IPS-20b (cell line): ENCODE measurements around the gene PCSK9.

Experiments
- H3K27ac ChIP-seq: one replicate; pipeline ENCODE4 v1.5.1; 2013; ENCODE audit warnings: low read length
- H3K27me3 ChIP-seq: 2 replicates; pipeline ENCODE4 v1.6.1; 2013; ENCODE audit warnings: mild to moderate bottlenecking, low read length, inconsistent platforms; ENCODE audit not compliant: insufficient read depth
- H3K36me3 ChIP-seq: 2 replicates; pipeline ENCODE4 v1.6.1; 2013; ENCODE audit warnings: low read depth, mild to moderate bottlenecking, inconsistent platforms, low read length, moderate library complexity; ENCODE audit not compliant: insufficient read depth
- H3K4me1 ChIP-seq: 2 replicates; pipeline ENCODE4 v1.6.1; 2013; ENCODE audit warnings: mild to moderate bottlenecking, control low read depth, inconsistent platforms, low read length, moderate library complexity; ENCODE audit not compliant: insufficient read depth
- H3K4me3 ChIP-seq: 2 replicates; pipeline ENCODE4 v1.5.1; 2013; ENCODE audit warnings: mild to moderate bottlenecking, low read length, inconsistent platforms
- H3K9ac ChIP-seq: 2 replicates; pipeline ENCODE4 v1.6.1; 2013; ENCODE audit warnings: low read depth, mild to moderate bottlenecking, inconsistent platforms, low read length, moderate library complexity
- H3K9me3 ChIP-seq: 2 replicates; pipeline ENCODE4 v1.6.1; 2013; ENCODE audit warnings: mild to moderate bottlenecking, low read depth, low read length, inconsistent platforms; ENCODE audit not compliant: insufficient read depth

PCSK9 gene

GRCh38 chr1:55073187-55073916 is 34.0 kb downstream of the PCSK9 start:
- Histone ChIP-seq H3K9ac (no peak overlapping the region), H3K27ac (no peak overlapping the region), H3K4me3 (no peak overlapping the region), H3K36me3 (peaks cover 95% of the 10 kb centered on the region), H3K4me1 (no peaks in the 10 kb centered on the region), H3K9me3 (no peaks in the 10 kb centered on the region), H3K27me3 (no peaks in the 10 kb centered on the region)

DNA sequence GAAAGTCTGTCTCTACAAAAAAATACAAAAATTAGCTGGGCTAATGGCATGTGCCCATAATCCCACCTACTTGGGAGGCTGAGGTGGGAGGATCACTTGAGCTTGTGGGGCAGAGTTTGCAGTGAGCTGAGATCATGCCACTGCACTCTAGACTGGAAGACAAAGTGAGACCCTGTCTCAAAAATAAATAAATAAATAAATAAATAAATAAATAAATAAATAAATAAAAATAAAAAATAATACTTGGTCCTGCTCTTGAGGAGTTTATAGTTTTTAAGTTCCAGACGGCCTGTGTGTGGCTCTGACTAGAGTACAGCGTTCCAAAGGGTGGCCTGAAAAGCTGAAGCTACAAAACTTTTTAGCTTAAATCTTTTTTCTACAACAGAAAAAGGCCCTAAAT is 35.1 kb downstream of the PCSK9 start:
- Histone ChIP-seq H3K27ac (no peak overlapping the region), H3K4me1 (no peaks in the 10 kb centered on the region), H3K9me3 (no peaks in the 10 kb centered on the region), H3K27me3 (no peaks in the 10 kb centered on the region), H3K36me3 (peaks cover 96% of the 10 kb centered on the region), H3K4me3 (no peak overlapping the region), H3K9ac (no peak overlapping the region)

DNA sequence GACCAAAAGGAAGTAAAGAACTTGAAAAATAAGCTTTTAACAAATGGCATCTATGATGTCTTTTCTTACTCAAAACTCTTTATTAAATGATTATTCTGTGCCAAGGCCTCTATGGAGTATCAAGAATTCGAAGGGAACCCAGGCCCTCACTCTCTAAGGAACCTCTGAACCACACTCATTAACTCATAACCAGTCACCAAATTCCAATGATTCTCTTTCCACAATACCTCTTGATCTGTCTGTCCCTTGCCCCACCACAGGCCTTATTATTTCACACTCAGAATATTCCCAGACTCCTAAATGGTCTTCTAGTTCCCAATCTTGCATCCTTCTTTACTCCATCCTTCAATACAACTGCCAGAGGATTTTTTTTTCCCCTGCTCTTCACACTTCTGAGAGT is 37.0 kb downstream of the PCSK9 start:
- H3K27ac ChIP-seq = no peak overlapping the region
- H3K4me3 ChIP-seq = no peak overlapping the region
- peaks cover 2% of the 10 kb centered on the region; the same call in 1 of the 2 replicates for H3K4me1 ChIP-seq
- no peak overlapping the region for H3K9ac ChIP-seq
- no peaks in the 10 kb centered on the region for H3K27me3 ChIP-seq
- H3K36me3 ChIP-seq = peaks cover 99% of the 10 kb centered on the region
- no peaks in the 10 kb centered on the region for H3K9me3 ChIP-seq

- H3K36me3 ChIP-seq = peaks cover 97% of the 10 kb centered on the region
- no peak overlapping the region for H3K27ac ChIP-seq
- H3K4me3 ChIP-seq = no peak overlapping the region
- H3K9ac ChIP-seq = no peak overlapping the region
- H3K27me3 ChIP-seq = no peaks in the 10 kb centered on the region
- H3K4me1 ChIP-seq = peaks cover 10% of the 10 kb centered on the region
- H3K9me3 ChIP-seq = no peaks in the 10 kb centered on the region
Measured at GRCh38 chr1:55078470-55078869, 39.1 kb downstream of the PCSK9 start.

- Histone ChIP-seq H3K27ac (no peak overlapping the region), H3K9ac (no peak overlapping the region), H3K4me1 (peaks cover 10% of the 10 kb centered on the region), H3K4me3 (no peak overlapping the region), H3K9me3 (no peaks in the 10 kb centered on the region), H3K36me3 (peaks cover 98% of the 10 kb centered on the region), H3K27me3 (no peaks in the 10 kb centered on the region)
Measured at GRCh38 chr1:55079651-55080050, 40.3 kb downstream of the PCSK9 start.

DNA sequence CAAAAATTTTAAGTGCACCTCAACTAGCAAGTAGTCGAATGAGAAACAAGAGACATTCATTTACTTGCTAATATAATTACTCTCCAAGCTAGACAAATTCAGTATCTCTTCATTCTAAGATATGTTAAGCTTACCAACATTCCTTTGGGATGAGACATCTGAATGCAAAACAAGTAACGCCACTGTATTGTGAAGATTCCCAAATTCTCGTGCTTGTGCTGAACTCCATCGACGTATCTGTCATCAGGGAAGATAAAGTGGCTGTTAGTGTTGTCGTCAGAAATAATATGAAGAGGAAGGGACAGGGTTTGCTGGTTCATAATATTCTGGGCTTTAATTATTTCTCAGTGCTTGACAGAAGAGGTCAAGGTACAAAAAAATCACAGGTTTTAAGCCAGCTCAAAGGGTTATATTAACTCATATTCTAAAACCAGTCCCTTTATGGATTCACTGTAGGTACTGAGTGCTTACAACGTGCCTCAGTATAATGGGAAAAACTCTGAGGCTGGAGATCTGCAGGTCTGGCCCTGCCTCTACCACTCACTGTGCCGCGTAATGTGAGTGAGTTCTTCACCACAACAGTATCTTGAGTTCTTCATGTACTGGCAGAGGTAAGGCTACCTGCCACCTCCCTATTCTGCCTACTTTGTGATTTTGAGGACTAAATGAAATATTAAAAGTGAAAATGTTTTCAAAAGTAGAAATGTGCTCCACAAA is 42.0 kb downstream of the PCSK9 start:
- Histone ChIP-seq H3K9me3 (no peaks in the 10 kb centered on the region), H3K27ac (no peak overlapping the region), H3K4me1 (peaks cover 10% of the 10 kb centered on the region), H3K27me3 (no peaks in the 10 kb centered on the region), H3K9ac (no peak overlapping the region), H3K4me3 (no peak overlapping the region), H3K36me3 (peaks cover 98% of the 10 kb centered on the region)

DNA sequence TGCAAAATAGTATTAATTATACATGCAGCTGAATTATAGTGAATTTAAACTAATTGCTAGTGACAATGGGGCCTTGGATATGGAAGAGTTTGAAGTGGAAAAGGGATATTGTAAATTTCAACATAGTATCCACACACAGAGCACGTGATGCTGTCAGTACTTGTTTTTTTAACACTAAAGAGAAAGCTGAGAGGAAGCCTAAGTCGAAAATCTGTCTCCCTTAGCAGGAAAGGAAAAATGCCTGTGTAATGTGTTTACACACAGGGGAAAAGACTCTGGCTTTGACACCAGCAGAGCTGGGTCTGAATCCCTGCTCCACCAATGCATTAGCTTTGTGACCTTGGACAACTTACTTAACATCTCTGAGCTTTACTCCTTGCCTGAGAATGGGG is 42.6 kb downstream of the PCSK9 start:
- peaks cover 10% of the 10 kb centered on the region for H3K4me1 ChIP-seq

DNA sequence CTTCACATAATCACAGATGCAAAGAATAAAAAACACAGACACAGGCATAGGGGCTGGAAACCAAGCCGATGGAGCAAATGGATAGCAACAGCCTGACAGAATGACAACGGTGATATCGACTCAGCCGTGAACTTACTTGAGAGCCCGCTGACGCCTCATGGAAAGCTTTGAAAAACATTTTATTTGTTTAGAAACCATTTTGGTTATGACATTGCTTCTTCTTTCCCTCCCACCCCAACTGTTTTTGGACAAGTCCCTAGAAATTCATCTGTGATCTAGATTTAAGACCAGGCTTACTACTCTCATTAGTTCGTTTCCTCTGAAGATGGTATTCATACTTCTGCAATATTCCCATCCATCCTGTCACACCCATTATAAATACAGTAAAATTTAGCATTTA is 44.9 kb downstream of the PCSK9 start:
- Histone ChIP-seq H3K9me3 (no peaks in the 10 kb centered on the region), H3K4me3 (no peak overlapping the region), H3K9ac (no peak overlapping the region), H3K4me1 (peaks cover 13% of the 10 kb centered on the region), H3K27ac (no peak overlapping the region), H3K36me3 (peaks cover 95% of the 10 kb centered on the region), H3K27me3 (no peaks in the 10 kb centered on the region)

More for the DNA sequence above, 42.6 kb downstream of the PCSK9 start:
- Histone ChIP-seq H3K27me3 (no peaks in the 10 kb centered on the region), H3K9me3 (no peaks in the 10 kb centered on the region), H3K9ac (no peak overlapping the region), H3K4me3 (no peak overlapping the region), H3K36me3 (peaks cover 97% of the 10 kb centered on the region), H3K27ac (no peak overlapping the region)

GRCh38 chr1:55087439-55087838 is 48.1 kb downstream of the PCSK9 start:
- Histone ChIP-seq H3K36me3 (peaks cover 95% of the 10 kb centered on the region), H3K27me3 (no peaks in the 10 kb centered on the region)

DNA sequence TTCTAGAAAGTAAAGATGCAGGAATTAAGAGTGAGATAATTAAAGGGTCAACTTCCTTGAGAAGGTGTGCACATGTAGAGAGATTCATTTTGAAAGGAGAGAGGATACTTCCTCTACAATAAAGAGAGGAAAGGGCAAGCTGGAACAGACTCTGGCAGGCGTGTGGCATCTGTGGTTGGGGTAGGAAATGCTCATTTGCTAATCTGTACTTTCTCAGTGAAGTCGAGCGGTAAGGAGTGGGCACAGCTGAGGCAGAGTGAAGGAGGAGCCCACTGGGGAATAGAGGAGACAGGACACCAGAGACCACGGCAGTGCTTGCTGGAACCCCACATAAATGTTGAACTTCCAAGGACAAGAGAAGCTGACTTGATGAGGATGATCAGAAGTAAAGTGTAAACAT is 49.1 kb downstream of the PCSK9 start:
- H3K27ac ChIP-seq = no peak overlapping the region
- no peak overlapping the region for H3K4me3 ChIP-seq
- no peak overlapping the region for H3K9ac ChIP-seq
- H3K27me3 ChIP-seq = no peaks in the 10 kb centered on the region
- H3K4me1 ChIP-seq = 0 out of 2 replicates have a peak, but pooled peaks cover 2% of the 10 kb centered on the region
- H3K36me3 ChIP-seq = peaks cover 96% of the 10 kb centered on the region
- no peaks in the 10 kb centered on the region for H3K9me3 ChIP-seq

More at GRCh38 chr1:55087439-55087838, 48.1 kb downstream of the PCSK9 start:
- Histone ChIP-seq H3K4me1 (0 out of 2 replicates have a peak, but pooled peaks cover 2% of the 10 kb centered on the region), H3K4me3 (no peak overlapping the region), H3K9me3 (no peaks in the 10 kb centered on the region), H3K27ac (no peak overlapping the region), H3K9ac (no peak overlapping the region)

- Histone ChIP-seq H3K36me3 (peaks cover 96% of the 10 kb centered on the region), H3K27me3 (no peaks in the 10 kb centered on the region), H3K4me3 (no peak overlapping the region), H3K9ac (no peak overlapping the region), H3K9me3 (no peaks in the 10 kb centered on the region), H3K27ac (no peak overlapping the region), H3K4me1 (0 out of 2 replicates have a peak, but pooled peaks cover 2% of the 10 kb centered on the region)
Measured at GRCh38 chr1:55089683-55090082, 50.3 kb downstream of the PCSK9 start.

- H3K9me3 ChIP-seq = no peaks in the 10 kb centered on the region
- no peak overlapping the region for H3K27ac ChIP-seq
- H3K4me1 ChIP-seq = peaks cover 3% of the 10 kb centered on the region; the same call in 1 of the 2 replicates
- no peak overlapping the region for H3K4me3 ChIP-seq
- H3K9ac ChIP-seq = no peak overlapping the region
- peaks cover 99% of the 10 kb centered on the region for H3K36me3 ChIP-seq
- no peaks in the 10 kb centered on the region for H3K27me3 ChIP-seq
Measured at GRCh38 chr1:55092475-55092874, 53.1 kb downstream of the PCSK9 start.
